AG09319 (cell line): ENCODE results near the gene PABPC1L.

Experiments used
- DNase-seq: peaks from one replicate; pipeline ENCODE4 v3.0.0-alpha.2; 2010; ENCODE audit warnings: low read depth; ENCODE audit errors: extremely low read depth
- CTCF ChIP-seq: IDR thresholded peaks from 2 replicates; pipeline ENCODE4 v1.5.1; 2011; ENCODE audit warnings: low read depth, mild to moderate bottlenecking, inconsistent platforms, low read length, moderate library complexity

The PABPC1L gene

GRCh38 chr20:44883214-44883902 is 26.5 kb upstream of the PABPC1L start:
- no peak for TF ChIP-seq CTCF
- DNase-seq: no peak

- DNase-seq: no peak
- TF ChIP-seq CTCF: no peak
These were observed 24.9 kb upstream of the PABPC1L start for GRCh38 chr20:44884907-44885391.

GRCh38 chr20:44885392-44886265 is 24.2 kb upstream of the PABPC1L start, which contains the start of gene YWHAB:
Gene YWHAB (plus strand): TSS chr20:44885705. CDS start chr20:44901534, 15,829 bp downstream.
- peak; percentile 92 for DNase-seq
- TF ChIP-seq CTCF: no peak

- DNase-seq: no peak
- TF ChIP-seq CTCF: no peak
These were observed 23.6 kb upstream of the PABPC1L start for GRCh38 chr20:44886266-44886651.

GRCh38 chr20:44886828-44887227 is 23.0 kb upstream of the PABPC1L start:
- no peak for DNase-seq

GRCh38 chr20:44887466-44887865 is 22.4 kb upstream of the PABPC1L start:
- TF ChIP-seq CTCF: no peak
- DNase-seq: no peak

More at GRCh38 chr20:44886828-44887227, 23.0 kb upstream of the PABPC1L start:
- no peak for TF ChIP-seq CTCF
